ENCODE measurements around the gene FOXF2. TPM values are rescaled to one million over a fixed set of nuclear protein-coding genes. Genes with fewer than 3 reads are reported as not detected.

Gene FOXF2
- total RNA-seq, 1 experiment from 2014 or later: 6.0 TPM

DNA sequence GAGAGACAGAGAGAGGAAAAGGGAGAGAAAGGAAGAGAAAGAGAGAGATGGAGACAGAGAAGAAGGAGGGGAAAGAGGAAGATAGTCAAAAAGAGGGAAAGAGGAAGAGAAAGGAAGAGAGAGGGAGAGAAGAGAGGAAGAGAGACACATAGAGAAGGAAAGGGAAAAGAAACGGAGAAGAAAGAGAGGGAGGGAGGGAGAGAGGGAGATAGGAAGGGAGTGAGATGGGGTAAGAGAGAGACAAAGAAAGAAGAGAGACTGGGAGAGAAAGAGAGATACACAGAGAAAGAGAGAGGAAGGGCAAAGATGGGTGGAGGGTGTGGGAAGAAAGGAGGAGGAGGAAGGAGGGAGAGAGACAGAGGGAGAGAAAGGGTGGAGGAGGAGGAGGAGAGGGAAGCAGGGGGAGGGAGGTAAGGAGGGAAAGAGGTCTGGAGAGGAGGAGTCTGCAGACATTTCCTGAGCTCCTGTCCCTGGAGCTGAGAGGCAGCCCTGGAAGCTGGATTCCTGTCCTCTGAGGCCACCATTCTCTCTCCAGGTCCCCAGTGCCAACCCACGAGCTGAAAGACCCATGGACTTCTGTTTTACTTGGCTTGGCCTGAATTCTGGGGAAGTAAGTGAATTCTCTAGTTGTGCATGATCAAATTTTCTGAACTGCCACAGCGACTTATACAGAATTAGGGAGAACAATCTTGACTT, 9.9 kb downstream of the FOXF2 start:
- no peak for DNase-seq (ENCODE audit: low read depth, low spot score)
- in situ Hi-C loops (cut with HindIII; ENCODE audit: low pct_unique_long_range_greater_than_20kb, low sequenced_read_pairs): no loop called here

- in situ Hi-C loops (cut with HindIII; ENCODE audit: low pct_unique_long_range_greater_than_20kb, low sequenced_read_pairs): no loop called here
- DNase-seq (ENCODE audit: low read depth, low spot score): no peak
Observed at GRCh38 chr6:1400126-1400850, 10.9 kb downstream of the FOXF2 start.

- in situ Hi-C loops (cut with HindIII; ENCODE audit: low pct_unique_long_range_greater_than_20kb, low sequenced_read_pairs): no loop called here
- no peak for DNase-seq (ENCODE audit: low read depth, low spot score)
Observed at GRCh38 chr6:1402369-1402768, 13.0 kb downstream of the FOXF2 start.

DNA sequence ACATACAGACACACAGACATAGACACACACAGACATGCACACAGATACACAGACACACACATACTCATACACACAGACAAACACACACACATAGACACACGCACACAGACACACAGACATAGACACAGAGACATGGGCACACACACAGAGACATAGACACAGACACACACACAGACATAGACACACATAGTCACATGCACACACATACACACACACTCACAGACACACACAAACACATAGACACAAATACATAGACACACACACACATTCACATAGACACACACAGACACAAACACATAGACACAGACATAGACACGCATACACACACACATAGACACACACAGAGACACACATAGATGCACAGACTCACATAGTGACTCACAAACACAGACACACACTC, 13.5 kb downstream of the FOXF2 start:
- in situ Hi-C loops (cut with HindIII; ENCODE audit: low pct_unique_long_range_greater_than_20kb, low sequenced_read_pairs): no loop called here
- DNase-seq (ENCODE audit: low read depth, low spot score): no peak

GRCh38 chr6:1403851-1404712, 14.7 kb downstream of the FOXF2 start:
- in situ Hi-C loops (cut with HindIII; ENCODE audit: low pct_unique_long_range_greater_than_20kb, low sequenced_read_pairs): no loop called here

GRCh38 chr6:1404713-1405098, 15.3 kb downstream of the FOXF2 start:
- in situ Hi-C loops (cut with HindIII; ENCODE audit: low pct_unique_long_range_greater_than_20kb, low sequenced_read_pairs): no loop called here
- DNase-seq (ENCODE audit: low read depth, low spot score): no peak

More at GRCh38 chr6:1403851-1404712, 14.7 kb downstream of the FOXF2 start:
- no peak for DNase-seq (ENCODE audit: low read depth, low spot score)

DNA sequence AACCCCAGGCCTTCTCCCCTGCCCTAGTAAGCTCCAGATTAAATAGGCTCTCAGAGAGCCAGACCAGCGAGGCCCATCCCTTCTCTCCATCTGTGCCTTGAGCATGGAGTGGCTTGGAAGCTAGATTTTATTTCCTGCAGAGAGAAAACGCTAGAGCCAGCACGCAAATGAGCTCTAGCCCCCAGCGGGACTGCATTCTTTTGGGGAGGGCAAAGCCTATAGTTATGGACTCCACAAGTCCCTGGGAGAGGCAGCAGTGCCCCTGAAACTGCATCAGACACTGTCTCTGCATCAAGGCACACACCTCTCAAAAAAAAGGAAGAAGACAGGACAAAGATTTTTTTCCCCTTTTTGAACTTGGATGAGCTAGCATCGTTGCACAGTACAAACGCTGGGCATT, 15.8 kb downstream of the FOXF2 start:
- in situ Hi-C loops (cut with HindIII; ENCODE audit: low pct_unique_long_range_greater_than_20kb, low sequenced_read_pairs): no loop called here
- no peak for DNase-seq (ENCODE audit: low read depth, low spot score)

DNA sequence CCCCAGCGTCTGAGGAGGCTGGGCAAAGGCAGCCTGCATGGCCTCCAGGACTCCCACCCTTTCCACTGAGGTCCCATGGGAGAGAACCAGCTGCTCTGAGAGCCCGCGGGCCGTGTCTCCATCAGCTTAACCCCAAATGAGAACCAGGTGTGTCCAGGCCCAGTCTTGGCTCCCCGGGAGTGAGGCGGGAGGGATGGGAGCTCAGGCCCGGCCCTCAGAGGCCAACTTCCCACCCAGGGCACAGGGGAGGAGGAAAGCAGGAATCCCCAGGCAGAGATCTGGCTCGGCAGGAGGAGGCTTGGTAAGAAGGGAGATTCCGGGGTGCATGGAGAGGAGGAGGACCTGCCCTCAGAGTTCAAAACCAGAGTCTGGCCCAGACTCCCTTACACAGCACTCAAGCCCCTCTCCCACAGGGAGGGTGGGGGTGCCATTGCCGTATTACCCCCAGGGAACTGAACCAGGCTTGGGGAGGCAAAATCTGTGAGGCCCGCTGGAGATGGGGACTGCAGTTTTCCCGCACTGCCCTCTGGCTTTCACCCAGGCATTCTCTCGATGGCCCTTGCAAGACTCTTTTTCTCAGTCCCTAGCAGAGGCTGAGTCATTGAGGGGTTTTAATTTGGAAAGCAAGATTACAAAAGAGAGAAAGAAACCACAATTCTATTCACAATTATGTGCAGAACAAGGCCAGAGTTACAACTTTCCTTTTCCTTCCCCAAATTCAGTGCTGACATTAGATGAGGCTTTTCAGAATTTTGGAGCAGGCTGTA, 17.1 kb downstream of the FOXF2 start:
- in situ Hi-C loops (cut with HindIII; ENCODE audit: low pct_unique_long_range_greater_than_20kb, low sequenced_read_pairs): no loop called here
- DNase-seq (ENCODE audit: low read depth, low spot score): no peak

DNA sequence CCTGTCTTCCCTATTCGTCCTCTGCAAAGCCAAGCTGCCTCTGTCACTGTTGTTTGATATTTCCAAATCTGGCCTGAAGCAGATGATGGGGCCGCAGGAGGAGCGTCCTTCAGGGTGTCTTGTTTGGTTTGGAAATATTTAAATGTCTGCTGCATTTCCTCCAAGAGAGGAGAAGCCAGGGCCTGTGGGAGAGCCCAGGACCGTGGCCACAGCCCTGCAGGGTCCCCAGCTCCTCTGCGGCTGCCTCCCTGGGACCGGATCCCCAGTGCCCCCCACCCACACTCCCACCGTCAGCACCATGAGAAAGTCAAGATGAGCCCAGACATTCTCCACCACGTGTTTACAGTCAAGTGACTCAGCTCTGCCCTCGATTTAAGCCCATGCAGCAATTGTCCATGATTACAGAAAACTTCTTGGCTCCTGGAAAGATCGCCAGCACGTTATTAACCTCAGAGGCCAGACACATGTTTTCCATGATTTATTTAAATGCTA, 18.2 kb downstream of the FOXF2 start:
- in situ Hi-C loops (cut with HindIII; ENCODE audit: low pct_unique_long_range_greater_than_20kb, low sequenced_read_pairs): no loop called here
- no peak for DNase-seq (ENCODE audit: low read depth, low spot score)

DNA sequence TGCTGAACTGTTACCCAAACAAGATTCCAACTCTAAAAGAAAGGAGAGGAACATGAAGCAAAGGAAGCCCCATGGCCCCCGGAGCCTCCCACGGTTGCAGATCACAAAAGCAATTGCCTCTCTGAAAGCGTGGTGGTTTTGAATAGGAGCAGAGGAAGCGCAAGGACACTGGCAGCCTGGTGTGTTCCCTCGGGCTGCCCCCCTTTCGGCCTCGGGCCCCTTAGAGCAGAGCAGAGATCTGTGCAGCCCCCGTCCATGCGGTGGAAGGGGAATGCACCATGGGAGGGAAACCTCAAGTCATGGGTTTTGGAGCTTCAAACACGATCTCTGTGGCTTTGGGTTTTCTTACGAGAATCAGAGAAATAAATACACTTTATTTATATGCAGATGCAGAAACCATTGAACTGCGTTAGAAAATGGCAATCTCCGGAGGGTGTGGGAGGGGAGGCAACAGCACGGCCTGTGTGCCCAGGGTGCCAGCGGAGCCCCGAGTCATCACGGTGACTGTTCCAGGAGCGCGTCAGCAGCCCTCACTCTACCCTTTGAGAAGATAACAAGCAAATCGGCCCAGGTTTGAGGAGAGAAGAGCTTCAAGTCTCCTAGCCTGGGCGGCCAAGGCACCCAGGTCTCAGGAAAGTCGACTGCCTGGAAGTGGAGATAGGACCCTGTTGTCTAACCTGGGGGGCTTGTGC, 20.5 kb downstream of the FOXF2 start:
- in situ Hi-C loops (cut with HindIII; ENCODE audit: low pct_unique_long_range_greater_than_20kb, low sequenced_read_pairs): no loop called here
- no peak for DNase-seq (ENCODE audit: low read depth, low spot score)

DNA sequence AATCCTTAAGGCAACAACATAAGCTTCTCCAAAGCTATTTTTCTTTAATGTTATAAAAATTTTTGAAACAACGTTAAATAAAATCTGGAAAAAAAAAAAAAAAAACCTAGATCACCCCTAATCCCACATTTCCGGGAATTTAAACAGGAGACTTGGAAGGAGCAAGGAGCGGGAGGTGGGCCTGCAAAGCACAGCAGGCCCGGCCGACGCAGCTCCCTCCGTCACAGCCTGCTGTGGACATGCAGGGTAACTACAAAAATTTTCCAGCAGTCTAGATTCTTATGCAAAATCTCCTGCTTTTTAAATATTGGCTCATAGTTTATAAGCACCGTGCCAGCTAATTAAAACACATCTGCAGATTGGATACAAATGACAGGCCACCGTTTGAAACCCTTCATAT, 23.5 kb downstream of the FOXF2 start:
- DNase-seq (ENCODE audit: low read depth, low spot score): no peak

DNA sequence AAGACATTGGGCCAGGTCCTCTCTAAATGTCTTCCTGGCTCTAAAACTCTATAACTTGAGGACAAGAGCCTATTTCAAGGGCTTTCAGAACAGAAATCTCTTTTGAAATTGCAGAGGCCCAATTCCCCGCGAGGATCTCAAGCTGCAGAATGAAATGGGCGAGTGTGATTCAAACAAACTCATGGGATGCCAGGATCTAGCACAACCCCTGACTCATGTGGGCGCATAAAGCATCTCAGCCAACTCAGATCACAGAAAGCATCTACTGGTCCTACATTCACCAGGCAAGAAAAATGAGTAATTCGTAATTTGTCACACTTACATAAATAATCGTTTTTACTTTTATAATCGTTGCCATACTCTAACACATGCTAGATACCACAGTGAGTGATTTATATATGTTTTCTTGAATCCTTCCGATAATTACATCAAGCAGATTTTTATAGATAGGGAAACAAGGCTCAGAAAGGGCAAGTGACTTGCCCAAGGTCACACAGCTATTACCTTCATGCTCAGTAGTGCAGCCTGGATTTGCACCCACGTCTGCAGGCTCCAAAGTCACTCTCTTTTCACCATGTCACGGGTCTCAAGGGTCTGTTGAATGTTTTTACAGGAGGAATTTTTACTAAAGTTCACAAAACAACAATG, 26.2 kb downstream of the FOXF2 start:
- in situ Hi-C loops (cut with HindIII; ENCODE audit: low pct_unique_long_range_greater_than_20kb, low sequenced_read_pairs): no loop called here
- no peak for DNase-seq (ENCODE audit: low read depth, low spot score)

More for the DNA sequence above, 23.5 kb downstream of the FOXF2 start:
- in situ Hi-C loops (cut with HindIII; ENCODE audit: low pct_unique_long_range_greater_than_20kb, low sequenced_read_pairs): no loop called here

GRCh38 chr6:1416191-1416760, 26.9 kb downstream of the FOXF2 start:
- no peak for DNase-seq (ENCODE audit: low read depth, low spot score)
- in situ Hi-C loops (cut with HindIII; ENCODE audit: low pct_unique_long_range_greater_than_20kb, low sequenced_read_pairs): no loop called here

GRCh38 chr6:1416820-1417219, 27.4 kb downstream of the FOXF2 start:
- no peak for DNase-seq (ENCODE audit: low read depth, low spot score)
- in situ Hi-C loops (cut with HindIII; ENCODE audit: low pct_unique_long_range_greater_than_20kb, low sequenced_read_pairs): no loop called here

- in situ Hi-C loops (cut with HindIII; ENCODE audit: low pct_unique_long_range_greater_than_20kb, low sequenced_read_pairs): no loop called here
- DNase-seq (ENCODE audit: low read depth, low spot score): no peak
Observed at GRCh38 chr6:1417718-1418117, 28.3 kb downstream of the FOXF2 start.

DNA sequence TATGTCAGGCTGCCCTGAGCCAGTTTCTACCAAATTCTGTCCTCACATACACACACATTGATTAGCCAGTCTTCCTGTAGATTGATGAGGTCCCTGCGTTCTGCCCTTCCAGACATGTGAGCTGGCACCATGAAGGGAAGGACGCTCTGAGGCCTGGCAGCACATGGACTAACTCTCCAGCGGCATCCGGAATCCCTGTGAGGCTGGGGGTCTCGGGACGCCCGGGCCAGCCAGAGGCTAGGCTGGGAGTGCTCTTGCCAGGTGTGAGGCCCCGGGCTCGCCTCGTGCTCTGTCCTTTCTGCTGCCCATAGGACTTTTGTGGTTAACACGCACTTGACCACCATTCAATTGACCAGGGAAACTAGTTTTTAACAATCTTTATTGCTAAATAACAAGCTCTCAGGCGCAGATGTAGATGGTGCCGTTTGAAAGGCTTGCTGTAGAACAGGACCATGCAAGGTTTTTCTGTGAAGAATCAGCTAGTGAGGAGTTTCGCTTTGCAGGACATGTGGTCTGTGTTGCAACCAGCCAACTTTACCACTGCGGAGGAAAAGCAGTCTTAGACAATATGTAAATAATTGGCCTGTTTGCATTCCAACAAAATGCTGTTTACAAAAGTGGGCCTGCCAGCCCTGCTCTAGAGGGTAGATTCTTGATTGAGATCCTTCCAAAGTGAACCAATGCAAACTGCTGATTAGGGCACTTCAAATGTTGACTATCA, 29.3 kb downstream of the FOXF2 start:
- DNase-seq (ENCODE audit: low read depth, low spot score): no peak
- in situ Hi-C loops (cut with HindIII; ENCODE audit: low pct_unique_long_range_greater_than_20kb, low sequenced_read_pairs): no loop called here

All from SK-MEL-5 (cell line).